Breast epithelium (tissue), 4 donors: ENCODE results near the gene ADCY1. TPM values are rescaled to one million over a fixed set of nuclear protein-coding genes. Genes with fewer than 3 reads are reported as not detected.
A peak's percentile ranks its signal among the peaks of the same experiment; 100 is the strongest.
"Not testable (repeated sequence)": the region's sequence is repeated elsewhere in the genome, so short reads cannot be mapped to it uniquely, and the experiment has no call there.

Experiments
- DNase-seq, 2 donors: peaks; one replicate each; pipeline ENCODE4 v3.0.0-alpha.2; 2019; ENCODE audit warnings: low spot score in 2 of 2
- H3K27ac ChIP-seq, 2 donors: fragments of 200-600 bp; sonication (generic) in 1 of 2; one replicate each; pipeline ENCODE4 v1.5.1; 2016 to 2019; ENCODE audit warnings: mild to moderate bottlenecking in 1 of 2
- H3K27me3 ChIP-seq, 2 donors: fragments of 200-600 bp; sonication (generic) in 1 of 2; one replicate each; pipeline versions ENCODE4 v1.5.1 to v1.6.0; 2017 to 2019; ENCODE audit warnings: control low read depth in 1 of 2, mild to moderate bottlenecking in 1 of 2
- H3K36me3 ChIP-seq: fragments of 200-600 bp; one replicate; pipeline ENCODE4 v1.5.1; 2019
- H3K4me1 ChIP-seq, 2 donors: fragments of 200-600 bp; sonication (generic); one replicate each; pipeline ENCODE4 v1.5.1; 2016 to 2019; ENCODE audit warnings: control low read depth in 1 of 2
- H3K4me3 ChIP-seq, 3 donors: fragments of 200-600 bp; sonication (generic); 1 replicate in 2 of 3; 2 replicates in 1 of 3; pipeline ENCODE4 v1.5.1; 2016 to 2019; ENCODE audit warnings: mild to moderate bottlenecking in 3 of 3, moderate library complexity in 2 of 3
- H3K9me3 ChIP-seq, 2 donors: fragments of 200-600 bp; sonication (generic) in 1 of 2; one replicate each; pipeline ENCODE4 v1.5.1; 2016 to 2019; ENCODE audit warnings: control low read depth in 1 of 2
- POLR2A ChIP-seq: fragments of 450-650 bp; IDR thresholded peaks from one replicate; pipeline ENCODE4 v1.6.1; 2016; ENCODE audit warnings: antibody characterized with exemption, mild to moderate bottlenecking, moderate library complexity
- POLR2AphosphoS5 ChIP-seq, 3 donors: sonication (generic); formaldehyde crosslinking; IDR thresholded peaks; one replicate each; pipeline ENCODE4 v1.6.1; 2017; ENCODE audit warnings: antibody characterized with exemption in 3 of 3
- intact Hi-C: fragments of 100-400 bp; cut with DNase I; formaldehyde crosslinking; loops from one replicate; pipeline ENCODE4 v1.15.1; 2023; ENCODE audit warnings: low total_unique reads
- total RNA-seq, 3 donors: library from RNA; depleted of rRNA; stranded (reverse); fragments of >200 nt; gene quantifications; one replicate each; pipeline ENCODE4 v1.1.0, GENCODE V29; 2016
- TF ChIP-seq, protein P1 (sequence below), 3 donors: fragments of 450-650 bp; IDR thresholded peaks; one replicate each; pipeline ENCODE4 v1.5.1; 2016 to 2017; ENCODE audit warnings: antibody characterized with exemption in 3 of 3, mild to moderate bottlenecking in 3 of 3, moderate library complexity in 3 of 3

Gene ADCY1
- total RNA-seq, 3 donors from 2014 or later = 1.6 to 14.4 (median 2.5) TPM

DNA sequence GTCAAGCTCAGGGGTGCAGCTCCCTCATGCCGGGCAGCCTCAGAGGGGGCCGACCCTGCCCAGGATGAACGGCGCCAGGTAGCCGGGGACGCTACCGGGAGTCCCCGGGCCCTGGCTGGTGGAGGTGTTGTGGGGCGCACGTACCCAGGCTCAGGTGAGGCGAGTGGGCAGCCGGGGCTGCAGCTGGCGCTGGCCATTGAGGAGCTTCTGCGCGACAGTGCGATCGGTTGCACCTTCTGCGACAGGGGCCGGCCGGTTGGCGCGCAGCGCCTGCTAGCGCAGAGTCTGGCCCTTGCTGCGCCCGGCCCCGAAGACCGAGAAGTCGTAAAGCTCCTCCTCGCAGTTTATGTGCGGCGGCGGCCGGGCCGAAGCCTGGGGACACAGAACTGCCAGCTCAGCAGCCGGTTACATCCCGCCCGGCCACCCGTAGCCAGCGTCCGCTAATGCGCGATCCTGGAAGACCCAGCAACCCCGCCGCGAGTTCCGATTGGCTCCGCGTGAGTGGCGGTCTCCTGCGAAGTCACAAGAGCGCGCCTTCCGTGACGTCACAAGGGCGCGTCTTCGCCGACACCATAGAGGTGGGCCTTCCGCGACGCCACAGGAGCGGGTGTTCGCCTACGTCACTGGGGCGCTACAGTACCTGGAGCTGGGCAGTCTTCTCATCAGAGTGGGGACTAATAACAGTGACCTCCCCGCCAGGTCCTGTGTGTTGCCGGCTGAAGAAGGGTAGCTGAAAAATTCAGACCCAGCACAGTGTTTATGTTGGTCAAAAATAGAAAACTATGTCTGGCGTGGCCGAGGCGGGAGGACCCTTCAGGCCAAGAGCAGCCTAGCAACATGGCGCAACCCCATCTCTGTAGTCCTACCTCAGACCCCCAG lies 194.6 kb downstream of the ADCY1 start:
- intact Hi-C loops, H3K9me3 ChIP-seq, H3K27me3 ChIP-seq, H3K36me3 ChIP-seq, H3K4me1 ChIP-seq: not testable (repeated sequence)
- peak overlapping the region; percentile 81 to 99 (median 87) for H3K4me3 ChIP-seq
- peak; percentile 98 for DNase-seq
- TF ChIP-seq POLR2A (peak; percentile 82), POLR2AphosphoS5 (IDR thresholded peaks at IDR 0.05) (peak; percentile 68 to 98 (median 84))
- TF ChIP-seq, protein P1, sequence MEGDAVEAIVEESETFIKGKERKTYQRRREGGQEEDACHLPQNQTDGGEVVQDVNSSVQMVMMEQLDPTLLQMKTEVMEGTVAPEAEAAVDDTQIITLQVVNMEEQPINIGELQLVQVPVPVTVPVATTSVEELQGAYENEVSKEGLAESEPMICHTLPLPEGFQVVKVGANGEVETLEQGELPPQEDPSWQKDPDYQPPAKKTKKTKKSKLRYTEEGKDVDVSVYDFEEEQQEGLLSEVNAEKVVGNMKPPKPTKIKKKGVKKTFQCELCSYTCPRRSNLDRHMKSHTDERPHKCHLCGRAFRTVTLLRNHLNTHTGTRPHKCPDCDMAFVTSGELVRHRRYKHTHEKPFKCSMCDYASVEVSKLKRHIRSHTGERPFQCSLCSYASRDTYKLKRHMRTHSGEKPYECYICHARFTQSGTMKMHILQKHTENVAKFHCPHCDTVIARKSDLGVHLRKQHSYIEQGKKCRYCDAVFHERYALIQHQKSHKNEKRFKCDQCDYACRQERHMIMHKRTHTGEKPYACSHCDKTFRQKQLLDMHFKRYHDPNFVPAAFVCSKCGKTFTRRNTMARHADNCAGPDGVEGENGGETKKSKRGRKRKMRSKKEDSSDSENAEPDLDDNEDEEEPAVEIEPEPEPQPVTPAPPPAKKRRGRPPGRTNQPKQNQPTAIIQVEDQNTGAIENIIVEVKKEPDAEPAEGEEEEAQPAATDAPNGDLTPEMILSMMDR (IDR thresholded peaks at IDR 0.05) = peak in 1 of 3 donors; percentile 19
- H3K27ac ChIP-seq = peak overlapping the region; percentile 93 to 96

DNA sequence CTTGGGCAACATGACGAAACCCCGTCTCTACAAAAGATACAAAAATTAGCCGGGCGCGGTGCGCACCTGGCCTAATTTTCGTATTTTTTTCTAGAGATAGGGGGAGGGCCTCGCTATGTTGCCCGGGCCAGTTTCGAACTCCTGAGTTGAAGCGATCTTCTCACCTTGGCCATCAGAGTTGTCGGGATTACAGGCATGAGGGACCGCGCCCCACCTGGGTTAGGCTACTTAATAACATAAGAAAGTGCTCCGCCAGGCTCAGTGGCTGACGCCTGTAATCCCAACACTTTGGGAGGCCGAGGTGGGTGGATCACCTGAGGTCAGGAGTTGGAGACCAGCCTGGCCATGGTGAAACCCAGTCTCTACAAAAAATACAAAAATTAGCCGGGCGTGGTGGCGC lies 195.5 kb downstream of the ADCY1 start:
- H3K9me3 ChIP-seq, intact Hi-C loops, H3K4me1 ChIP-seq, DNase-seq, H3K27me3 ChIP-seq, H3K36me3 ChIP-seq: not testable (repeated sequence)
- Histone ChIP-seq H3K27ac (peak overlapping the region; percentile 93 to 96), H3K4me3 (peak overlapping the region; percentile 81 to 99 (median 87))
